ENCODE data around the gene EN1. TPM values are rescaled to one million over a fixed set of nuclear protein-coding genes. Genes with fewer than 3 reads are reported as not detected.

Gene EN1
- total and polyA plus RNA-seq, 2 experiments from 2014 or later, result 0.43 to 1.3 TPM

DNA sequence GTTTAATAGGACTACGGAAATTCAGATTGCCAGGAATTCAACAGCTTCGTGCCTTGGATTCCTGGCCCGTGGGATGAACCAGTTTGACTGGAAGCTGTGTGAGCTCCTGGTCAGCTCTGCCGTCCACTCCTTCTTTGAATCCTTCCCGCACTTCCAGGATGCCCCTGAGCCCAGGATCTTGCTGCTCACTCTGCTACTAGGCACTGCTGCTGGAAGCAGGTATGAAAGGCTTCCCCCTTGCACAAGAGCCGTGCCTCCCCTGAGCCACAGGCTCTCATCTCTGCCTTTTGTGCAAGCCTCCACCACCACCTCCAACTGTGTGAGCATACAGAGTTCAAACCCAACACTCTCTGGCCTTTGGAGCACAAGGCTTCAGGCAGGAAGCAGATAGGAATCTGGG lies 34.9 kb downstream of the EN1 start:
- H3K9me3 ChIP-seq (ENCODE audit: low read depth), result no peaks in the 10 kb centered on the region
- no peaks in the 10 kb centered on the region for H3K79me2 ChIP-seq
- TF ChIP-seq, protein P1, sequence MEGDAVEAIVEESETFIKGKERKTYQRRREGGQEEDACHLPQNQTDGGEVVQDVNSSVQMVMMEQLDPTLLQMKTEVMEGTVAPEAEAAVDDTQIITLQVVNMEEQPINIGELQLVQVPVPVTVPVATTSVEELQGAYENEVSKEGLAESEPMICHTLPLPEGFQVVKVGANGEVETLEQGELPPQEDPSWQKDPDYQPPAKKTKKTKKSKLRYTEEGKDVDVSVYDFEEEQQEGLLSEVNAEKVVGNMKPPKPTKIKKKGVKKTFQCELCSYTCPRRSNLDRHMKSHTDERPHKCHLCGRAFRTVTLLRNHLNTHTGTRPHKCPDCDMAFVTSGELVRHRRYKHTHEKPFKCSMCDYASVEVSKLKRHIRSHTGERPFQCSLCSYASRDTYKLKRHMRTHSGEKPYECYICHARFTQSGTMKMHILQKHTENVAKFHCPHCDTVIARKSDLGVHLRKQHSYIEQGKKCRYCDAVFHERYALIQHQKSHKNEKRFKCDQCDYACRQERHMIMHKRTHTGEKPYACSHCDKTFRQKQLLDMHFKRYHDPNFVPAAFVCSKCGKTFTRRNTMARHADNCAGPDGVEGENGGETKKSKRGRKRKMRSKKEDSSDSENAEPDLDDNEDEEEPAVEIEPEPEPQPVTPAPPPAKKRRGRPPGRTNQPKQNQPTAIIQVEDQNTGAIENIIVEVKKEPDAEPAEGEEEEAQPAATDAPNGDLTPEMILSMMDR (IDR thresholded peaks at IDR 0.05; ENCODE audit: poor library complexity), result no peak
- no peak for TF ChIP-seq EZH2phosphoT487 (IDR thresholded peaks at IDR 0.05; ENCODE audit: low read depth, severe bottlenecking, unreplicated experiment)
- no peak for TF ChIP-seq EZH2 (IDR thresholded peaks at IDR 0.05; ENCODE audit: borderline replicate concordance)
- WGBS (ENCODE audit: low lambda C conversion rate, missing lambda C conversion rate), result 52% methylated on average over 6 of the region's 6 CpGs
- no peak for DNase-seq (ENCODE audit: low spot score)
- H4K20me1 ChIP-seq (ENCODE audit: insufficient read depth, poor library complexity, severe bottlenecking), result no peaks in the 10 kb centered on the region
- peaks cover 3% of the 10 kb centered on the region for H3K4me1 ChIP-seq (ENCODE audit: insufficient read depth)
- no peak overlapping the region for H3K27ac ChIP-seq
- H3K36me3 ChIP-seq (replicated peaks; ENCODE audit: insufficient read depth, low read depth), result no peaks in the 10 kb centered on the region
- H3K9me2 ChIP-seq (replicated peaks; ENCODE audit: insufficient read depth), result no peaks in the 10 kb centered on the region
- H2AFZ ChIP-seq, result no peak overlapping the region
- H3K27me3 ChIP-seq, result peaks cover 60% of the 10 kb centered on the region
- no peak overlapping the region for H3K4me3 ChIP-seq
- H3K4me2 ChIP-seq, result no peak overlapping the region

DNA sequence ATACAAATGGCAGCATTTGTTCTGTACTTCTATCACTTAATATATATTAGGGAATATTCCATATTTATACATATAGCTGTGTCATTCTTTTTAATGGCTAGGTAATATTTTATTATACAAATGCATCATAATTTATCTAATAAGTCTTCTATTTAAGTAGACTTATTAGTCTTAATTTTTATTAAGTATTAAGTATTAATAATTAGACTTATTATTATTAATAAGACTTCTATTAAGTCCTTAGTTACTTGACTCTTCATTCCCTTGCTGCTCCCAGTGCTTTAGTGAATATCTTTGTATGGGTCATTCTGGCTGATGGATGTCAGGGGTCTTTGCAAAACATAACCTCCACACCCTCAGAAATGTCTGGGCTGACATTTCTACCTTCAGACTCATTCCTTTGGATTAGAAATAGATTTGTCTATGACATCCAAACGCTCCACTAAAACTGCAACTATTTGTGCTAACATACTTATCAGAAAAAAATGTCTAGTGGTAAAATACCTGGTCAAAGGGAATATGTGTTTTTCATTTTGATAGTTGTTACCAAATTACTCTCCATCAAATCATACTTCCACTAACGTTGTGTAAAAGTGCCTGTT lies 35.8 kb downstream of the EN1 start:
- Histone ChIP-seq H3K27ac (no peak overlapping the region), H3K36me3 (replicated peaks; ENCODE audit: insufficient read depth, low read depth) (no peaks in the 10 kb centered on the region), H3K9me3 (ENCODE audit: low read depth) (no peaks in the 10 kb centered on the region), H3K79me2 (no peaks in the 10 kb centered on the region), H2AFZ (no peak overlapping the region), H3K4me1 (ENCODE audit: insufficient read depth) (peaks cover 3% of the 10 kb centered on the region), H3K27me3 (peaks cover 60% of the 10 kb centered on the region), H3K4me3 (no peak overlapping the region), H4K20me1 (ENCODE audit: insufficient read depth, poor library complexity, severe bottlenecking) (no peaks in the 10 kb centered on the region), H3K9me2 (replicated peaks; ENCODE audit: insufficient read depth) (no peaks in the 10 kb centered on the region), H3K4me2 (no peak overlapping the region)
- 71% methylated on average over 2 of the region's 2 CpGs for WGBS (ENCODE audit: low lambda C conversion rate, missing lambda C conversion rate)
- no peak for DNase-seq (ENCODE audit: low spot score)
- TF ChIP-seq EZH2 (IDR thresholded peaks at IDR 0.05; ENCODE audit: borderline replicate concordance) (no peak), EZH2phosphoT487 (IDR thresholded peaks at IDR 0.05; ENCODE audit: low read depth, severe bottlenecking, unreplicated experiment) (no peak)
- TF ChIP-seq, protein P1 (IDR thresholded peaks at IDR 0.05; ENCODE audit: poor library complexity), result no peak

GRCh38 chr2:118810766-118811165 lies 36.7 kb downstream of the EN1 start:
- Histone ChIP-seq H4K20me1 (ENCODE audit: insufficient read depth, poor library complexity, severe bottlenecking) (no peaks in the 10 kb centered on the region), H3K4me3 (no peak overlapping the region), H3K9me2 (replicated peaks; ENCODE audit: insufficient read depth) (no peaks in the 10 kb centered on the region), H3K9me3 (ENCODE audit: low read depth) (no peaks in the 10 kb centered on the region), H3K4me1 (ENCODE audit: insufficient read depth) (peaks cover 3% of the 10 kb centered on the region), H3K79me2 (no peaks in the 10 kb centered on the region), H3K36me3 (replicated peaks; ENCODE audit: insufficient read depth, low read depth) (no peaks in the 10 kb centered on the region), H3K27me3 (peaks cover 65% of the 10 kb centered on the region), H2AFZ (no peak overlapping the region), H3K27ac (no peak overlapping the region), H3K4me2 (no peak overlapping the region)
- WGBS (ENCODE audit: low lambda C conversion rate, missing lambda C conversion rate), result 82% methylated on average over 7 of the region's 7 CpGs
- DNase-seq (ENCODE audit: low spot score), result no peak
- TF ChIP-seq, protein P1 (IDR thresholded peaks at IDR 0.05; ENCODE audit: poor library complexity), result no peak
- TF ChIP-seq EZH2 (IDR thresholded peaks at IDR 0.05; ENCODE audit: borderline replicate concordance) (no peak), EZH2phosphoT487 (IDR thresholded peaks at IDR 0.05; ENCODE audit: low read depth, severe bottlenecking, unreplicated experiment) (no peak)

All from hepatocyte (in vitro differentiated cells).